MV-4-11 (cell line): ENCODE data around the gene PLVAP.

ENCODE experiments used
- DNase-seq: peaks from one replicate; lab custom pipeline; 2025; lab: John Stamatoyannopoulos, UW

The PLVAP gene

DNA sequence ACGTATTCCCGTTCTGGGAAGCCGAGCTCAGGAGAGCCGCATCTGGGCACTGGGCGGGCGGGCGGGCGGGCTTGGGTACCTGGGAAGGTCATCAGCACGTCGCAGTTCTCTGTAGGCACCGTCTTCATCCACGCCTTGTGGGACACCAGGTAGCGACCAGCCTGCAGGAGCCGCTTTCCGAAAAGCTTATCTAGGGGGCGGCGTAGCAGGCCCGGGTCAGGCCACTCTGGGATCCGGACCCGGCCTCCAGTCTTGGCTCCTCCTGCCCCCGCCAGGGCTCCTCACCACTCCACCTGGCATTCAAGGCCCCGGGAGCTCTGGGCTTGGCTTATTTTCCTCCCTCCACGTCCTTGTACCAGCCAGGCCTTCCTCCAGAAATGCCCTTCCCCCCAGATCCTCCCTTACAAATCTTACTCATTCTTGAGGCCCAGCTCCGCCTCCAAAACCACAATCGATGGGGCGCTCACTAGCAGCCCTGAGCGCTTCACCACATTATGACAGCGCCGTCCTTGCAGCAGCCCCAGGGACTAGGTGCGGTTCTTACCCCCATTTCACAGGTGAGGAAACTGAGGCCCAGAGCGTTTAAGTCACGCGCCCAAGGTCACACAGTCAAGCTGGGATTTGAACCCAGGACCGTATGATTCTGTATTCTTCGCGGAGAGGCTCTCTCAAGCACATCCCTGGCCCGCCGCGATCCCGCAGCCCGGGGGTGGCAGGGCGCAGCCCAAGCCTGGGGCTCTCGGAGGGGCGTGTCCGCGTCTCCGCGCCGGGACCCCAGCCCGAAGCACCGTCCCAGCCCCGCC lies 43.3 kb downstream of the PLVAP start:
- DNase-seq, result peak; percentile 97

DNA sequence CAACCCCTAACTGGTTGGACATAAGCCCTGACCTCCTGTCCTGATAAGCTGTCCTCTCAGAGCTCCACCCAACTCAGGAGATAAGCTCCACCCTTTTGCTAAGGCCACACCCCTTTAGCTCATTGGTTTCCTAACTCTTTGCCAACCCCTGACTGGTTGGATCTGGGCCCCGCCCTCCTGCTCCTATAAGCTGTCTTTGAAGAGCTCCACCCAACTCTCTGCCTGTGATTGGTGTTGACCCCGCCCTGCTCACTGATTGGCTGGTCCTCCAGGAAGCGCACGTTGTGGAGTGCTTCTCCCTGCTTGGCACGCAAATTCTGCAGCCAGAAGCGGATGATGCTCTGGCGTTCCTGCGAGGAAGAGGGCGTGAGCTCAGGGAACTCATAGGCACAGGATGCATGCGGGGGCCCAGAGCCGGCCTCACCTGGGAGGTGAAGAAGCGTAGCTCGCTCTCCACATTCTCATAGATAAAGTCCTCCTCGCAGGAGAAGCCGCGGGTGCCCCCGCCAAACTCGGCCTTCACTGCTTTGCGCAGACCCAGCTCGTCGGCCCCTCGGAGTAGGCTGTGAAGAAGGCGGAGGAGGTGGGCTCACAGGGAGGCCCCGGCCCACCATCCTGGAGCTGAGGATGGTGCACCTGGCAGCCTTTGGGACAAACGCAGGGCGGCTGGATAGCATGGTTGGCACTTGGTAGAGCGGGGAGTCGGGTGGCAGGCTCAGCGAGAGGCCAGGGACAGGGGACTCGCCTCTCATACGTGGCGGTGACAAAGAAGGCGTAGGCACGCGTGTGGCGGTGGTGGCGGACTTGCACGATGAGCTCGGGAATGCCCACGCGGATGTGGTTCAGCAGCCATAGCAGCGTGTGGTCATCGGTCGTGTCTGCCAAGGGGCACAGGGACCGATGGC lies 44.2 kb downstream of the PLVAP start:
- DNase-seq, result peak; percentile 80

DNA sequence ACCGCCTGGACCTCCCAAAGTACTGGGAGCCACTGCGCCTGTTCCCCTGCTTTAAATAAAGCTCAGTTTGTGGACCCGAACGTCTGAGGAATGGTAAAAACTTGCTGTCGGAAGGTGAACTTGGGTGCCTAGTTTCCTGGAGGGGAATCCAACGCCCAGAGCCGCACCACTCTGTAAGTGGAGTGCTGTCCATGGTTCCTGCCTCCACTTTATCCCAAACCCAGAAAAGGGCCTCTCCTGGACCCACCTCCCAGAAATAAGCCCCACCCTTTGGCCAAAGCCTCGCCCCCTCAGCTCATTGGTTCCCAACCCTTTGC lies 44.8 kb downstream of the PLVAP start:
- DNase-seq, result no peak

DNA sequence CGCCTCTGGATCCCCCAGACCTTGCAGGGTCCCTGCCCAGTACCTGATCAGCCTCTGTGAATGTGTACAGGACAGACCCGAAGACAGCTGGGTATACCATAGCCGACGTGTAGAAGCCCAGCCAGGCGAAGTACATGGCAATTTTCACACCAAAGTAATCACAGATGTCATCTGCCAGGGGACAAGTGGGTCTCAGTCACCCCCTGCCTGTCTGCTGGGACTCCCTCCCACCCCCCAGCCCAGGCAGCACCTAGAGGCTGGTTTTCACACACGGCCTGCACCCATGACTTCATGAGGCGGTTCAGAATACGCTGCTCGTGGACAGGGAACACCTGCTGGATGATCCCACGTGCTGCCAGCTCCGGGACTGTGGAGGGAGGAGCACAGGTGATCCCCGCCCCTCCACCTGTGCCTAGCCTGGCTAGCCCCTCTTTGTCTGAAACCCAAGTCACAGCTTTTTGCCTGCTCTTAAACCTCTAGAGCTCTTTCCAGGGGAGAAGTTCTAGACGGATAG lies 46.0 kb downstream of the PLVAP start:
- no peak for DNase-seq

DNA sequence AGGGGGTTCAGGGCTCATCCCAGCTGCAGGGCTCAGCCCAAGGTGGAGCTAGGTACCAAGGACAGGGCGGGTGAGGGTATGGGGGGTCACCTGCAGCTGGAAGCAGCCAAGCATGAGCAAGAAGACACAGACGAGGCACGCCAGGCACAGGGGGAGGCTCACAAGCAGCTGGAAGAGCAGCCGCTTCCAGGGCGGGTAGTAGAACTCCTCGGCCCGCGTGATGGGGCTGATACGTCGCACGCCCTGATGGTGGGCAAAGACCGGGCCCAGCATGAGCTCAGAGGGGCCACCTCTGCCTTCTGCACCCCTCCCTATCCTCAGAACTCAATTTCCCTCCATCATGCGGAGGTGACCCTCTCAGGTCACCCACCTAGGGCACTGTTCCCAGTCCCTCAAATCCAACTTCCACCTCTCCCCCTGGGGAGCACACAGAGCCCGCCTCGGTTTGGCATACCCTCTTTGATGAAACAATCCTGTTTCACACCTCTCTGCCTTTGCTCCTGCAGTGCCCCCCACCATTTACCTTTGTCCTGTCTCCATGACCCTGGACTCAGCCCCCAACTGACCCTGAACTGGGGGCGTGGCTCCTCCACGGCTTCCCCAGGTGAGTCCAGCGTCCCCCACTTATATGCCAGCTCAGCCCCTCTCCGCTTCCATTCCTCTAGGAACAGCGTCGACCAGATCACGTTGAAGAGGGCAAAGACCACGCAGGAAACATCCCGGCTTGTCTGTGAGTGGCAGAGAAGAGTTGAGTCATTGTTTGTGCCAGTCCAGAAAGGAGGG lies 46.7 kb downstream of the PLVAP start:
- DNase-seq, result no peak

DNA sequence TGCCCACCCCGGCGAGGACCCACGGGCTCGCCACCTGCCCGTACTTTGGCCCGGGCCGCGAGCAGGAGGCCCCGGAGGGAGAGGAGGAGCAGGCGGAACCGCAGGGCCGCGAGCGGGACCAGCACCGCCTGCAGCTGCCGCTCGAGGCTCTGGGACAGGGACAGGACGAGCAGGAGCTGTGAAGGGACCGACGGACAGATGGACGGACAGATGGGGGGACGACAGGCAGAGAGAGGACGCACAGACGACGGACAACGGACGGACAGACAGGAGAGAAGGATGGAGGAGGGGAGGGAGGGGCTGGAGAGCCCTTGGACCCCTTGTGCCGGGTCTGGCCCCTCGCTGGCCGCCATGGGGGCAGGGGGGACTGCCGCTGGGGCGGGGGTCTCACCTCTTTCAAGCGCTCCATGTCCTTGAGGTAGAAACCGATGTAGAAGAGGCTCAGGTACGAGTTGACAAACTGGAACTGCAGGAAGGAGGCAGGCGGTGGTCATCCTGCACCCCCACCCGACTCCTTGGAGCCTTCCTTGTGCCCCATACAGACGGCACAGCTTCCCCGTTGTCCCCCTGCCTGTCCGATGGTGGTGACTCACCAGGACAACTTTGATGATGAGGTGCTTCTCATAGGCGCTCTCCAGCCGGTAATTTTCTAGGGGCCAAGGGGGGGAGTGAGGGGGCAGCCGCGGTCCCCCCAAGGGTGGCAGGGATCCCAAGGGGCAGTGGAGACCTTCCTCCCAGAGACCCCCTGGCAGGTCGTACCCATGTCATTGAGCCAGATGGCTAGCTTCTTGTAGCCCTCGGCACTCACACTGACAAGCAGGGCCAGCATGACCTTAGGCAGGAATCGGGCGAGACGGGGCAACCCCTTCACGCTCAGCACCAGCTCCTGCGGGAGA lies 47.5 kb downstream of the PLVAP start:
- no peak for DNase-seq

DNA sequence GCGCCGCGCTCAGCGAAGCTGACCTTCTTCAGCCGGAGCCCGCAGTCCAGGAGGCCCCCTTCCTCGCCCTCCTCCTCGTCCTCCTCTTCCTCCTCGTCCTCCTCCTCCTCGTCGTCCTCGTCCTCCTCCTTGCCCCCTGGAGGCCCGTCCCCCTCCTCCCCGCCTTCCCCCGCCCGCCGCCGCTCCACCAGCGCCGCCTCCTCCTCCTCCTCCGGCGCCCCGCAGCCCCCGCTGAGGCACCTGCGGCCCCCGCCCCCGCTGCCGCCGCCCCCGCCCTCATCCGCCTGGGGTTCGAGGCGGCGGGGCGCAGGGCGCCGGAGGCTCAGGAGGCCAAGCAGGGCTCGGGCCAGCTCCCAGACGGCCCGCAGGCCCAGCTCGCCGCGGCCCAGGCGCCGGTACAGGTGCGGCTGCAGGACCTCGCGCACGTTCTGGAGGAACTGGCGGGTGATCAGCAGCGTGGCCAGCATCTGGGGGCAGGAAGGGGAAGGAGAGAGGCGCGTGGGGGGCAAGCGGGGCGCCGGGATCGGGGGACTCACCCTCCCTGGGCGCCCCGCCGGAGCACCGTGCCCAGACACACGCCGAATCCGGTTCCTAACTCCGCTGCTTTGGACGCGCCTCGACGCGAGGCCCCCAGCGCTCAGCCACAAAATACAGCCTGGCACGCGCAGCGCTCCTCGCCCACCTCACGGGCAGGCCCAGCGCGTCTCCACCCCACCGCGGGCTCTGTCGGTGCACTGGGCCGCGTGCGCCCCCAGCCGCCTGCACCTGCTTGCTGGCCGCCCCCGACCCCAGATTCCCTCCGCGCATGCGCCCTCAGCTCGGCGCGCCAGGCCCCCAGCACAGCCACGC lies 48.4 kb downstream of the PLVAP start:
- DNase-seq, result no peak

DNA sequence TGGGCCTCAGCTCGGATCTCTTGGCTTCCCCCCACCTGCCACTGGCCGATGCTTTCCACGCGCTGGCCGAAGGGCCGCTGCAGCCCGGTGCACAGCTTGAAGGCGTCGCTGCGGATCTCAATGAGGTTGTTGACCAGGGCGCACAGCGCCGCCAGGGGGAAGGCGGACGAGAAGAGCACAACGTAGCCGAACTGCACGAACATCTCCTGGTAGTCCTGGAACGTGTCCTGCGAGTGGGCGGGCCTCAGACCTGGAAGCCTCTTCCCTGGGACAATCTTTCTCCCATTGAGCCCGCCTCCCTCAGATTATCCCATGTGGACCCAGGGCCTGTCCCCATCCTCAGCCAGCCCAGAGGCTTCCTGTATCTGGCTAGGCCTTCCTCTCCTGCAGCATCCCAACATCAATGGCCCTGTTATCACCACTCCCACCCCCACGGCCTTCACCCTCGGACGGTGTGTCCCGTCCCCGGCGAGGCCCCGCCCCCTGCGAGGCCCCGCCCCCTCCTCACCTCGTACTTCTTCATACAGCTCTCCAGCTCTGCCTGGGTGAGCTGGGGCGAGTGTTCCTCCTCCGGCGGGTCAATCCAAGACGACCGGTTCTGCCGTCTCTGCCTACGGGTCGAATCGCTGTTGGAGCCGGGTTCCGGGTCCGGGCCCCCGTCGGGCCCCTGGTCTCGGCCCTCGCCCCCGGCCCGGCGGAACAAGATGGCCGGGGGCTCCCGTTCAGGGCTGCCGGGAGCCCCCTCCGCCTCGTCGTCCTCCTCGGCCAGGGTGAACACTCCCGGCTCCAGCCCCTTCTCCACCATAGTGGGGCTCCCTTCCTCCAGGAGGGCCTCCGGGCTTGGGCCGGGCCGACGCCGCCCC lies 49.3 kb downstream of the PLVAP start:
- DNase-seq, result no peak

DNA sequence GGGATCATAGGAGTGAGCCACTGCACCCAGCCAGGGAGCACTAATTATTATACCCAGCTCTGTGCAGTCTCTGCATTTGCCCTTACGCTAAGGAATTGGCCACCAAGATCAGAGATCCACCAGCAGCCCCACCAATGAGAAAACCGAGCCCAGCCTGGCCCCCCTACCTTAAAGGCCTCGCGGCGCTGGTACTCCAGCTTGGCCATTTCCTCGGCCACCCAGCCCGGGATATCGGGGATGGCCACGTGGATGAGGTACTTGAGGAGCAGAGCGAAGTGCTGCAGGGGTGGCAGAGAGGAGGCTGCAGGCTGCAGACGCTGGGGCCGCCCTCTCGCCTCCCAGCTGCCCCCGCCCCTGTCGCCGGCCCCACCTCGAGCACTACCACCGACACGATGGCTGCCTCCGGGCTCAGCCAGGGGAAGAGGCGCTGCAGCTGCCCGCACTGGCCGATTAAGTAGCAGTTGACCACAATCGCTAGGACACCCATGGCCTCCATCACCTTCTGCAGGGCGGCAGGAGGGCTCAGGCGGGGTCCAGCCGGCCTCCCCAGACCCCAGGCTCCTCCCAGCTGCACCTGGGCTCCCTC lies 50.0 kb downstream of the PLVAP start:
- no peak for DNase-seq

DNA sequence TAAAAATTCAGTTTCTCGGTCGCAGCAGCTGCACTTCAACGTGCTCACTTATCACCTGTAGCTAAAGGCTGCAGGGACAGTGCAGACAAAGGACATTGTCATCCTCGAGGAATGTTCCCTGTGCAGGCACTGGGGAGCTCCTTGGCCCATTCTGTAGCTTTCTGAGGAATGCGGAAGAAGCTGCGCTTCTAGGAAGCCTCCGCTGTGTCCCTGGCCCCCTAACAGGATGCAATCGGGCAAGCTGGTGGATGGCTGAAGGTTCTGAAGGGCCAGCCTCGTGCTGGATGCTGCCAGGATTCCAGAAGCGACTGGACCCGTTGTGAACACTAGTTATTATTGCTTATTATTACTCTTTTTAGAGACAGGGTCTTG lies 50.6 kb downstream of the PLVAP start:
- DNase-seq, result no peak

DNA sequence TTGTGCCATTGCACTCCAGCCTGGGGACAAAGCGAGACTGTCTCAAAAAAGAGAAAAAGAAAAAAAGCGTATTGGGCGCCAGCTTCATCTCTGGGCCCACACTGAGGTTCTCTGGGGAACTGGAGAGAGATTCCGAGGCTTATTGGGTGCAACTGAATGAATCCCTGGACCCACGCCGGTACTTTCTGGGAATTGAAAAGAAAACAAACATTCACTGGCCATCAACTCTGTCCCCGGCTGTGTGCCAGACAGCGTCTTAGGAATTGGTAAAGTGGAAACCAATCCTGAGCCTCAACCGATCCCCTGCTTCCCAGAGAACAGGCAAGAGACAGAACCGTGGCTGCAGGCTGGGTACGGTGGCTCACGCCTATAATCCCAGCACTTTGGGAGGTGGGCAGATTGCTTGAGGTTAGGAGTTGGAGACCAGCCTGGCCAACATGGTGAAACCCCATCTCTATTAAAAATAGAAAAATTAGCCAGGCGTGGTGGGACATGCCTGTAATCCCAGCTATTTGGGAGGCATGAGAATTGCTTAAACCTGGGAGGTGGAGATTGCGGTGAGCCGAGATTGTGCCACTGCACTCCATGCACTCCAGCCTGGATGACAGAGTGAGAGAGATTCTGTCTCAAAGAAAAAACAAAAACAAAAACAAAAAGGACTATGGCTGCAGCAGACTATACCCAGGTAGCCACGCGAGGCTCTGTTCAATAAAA lies 51.1 kb downstream of the PLVAP start:
- DNase-seq, result no peak

DNA sequence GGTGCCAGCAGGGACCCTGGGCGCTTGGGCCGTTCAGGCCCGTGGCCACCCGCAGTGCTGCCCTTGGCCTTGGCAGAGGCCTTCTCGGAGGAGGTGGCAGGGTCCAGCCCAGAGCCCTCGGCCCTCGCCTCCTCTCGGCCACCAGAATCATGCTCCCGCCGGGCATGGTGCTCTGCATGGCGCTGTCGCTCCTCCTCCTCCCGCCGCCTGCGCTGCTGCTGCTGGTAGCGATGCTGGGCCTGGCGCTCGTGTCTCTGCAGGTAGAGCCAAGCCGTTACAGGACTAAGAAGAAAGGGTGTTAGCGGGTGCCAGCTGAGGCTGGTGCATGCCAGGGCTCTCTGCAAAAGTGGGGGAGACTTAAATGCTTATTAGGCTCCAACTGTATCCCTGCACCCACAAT lies 52.0 kb downstream of the PLVAP start:
- DNase-seq, result no peak

DNA sequence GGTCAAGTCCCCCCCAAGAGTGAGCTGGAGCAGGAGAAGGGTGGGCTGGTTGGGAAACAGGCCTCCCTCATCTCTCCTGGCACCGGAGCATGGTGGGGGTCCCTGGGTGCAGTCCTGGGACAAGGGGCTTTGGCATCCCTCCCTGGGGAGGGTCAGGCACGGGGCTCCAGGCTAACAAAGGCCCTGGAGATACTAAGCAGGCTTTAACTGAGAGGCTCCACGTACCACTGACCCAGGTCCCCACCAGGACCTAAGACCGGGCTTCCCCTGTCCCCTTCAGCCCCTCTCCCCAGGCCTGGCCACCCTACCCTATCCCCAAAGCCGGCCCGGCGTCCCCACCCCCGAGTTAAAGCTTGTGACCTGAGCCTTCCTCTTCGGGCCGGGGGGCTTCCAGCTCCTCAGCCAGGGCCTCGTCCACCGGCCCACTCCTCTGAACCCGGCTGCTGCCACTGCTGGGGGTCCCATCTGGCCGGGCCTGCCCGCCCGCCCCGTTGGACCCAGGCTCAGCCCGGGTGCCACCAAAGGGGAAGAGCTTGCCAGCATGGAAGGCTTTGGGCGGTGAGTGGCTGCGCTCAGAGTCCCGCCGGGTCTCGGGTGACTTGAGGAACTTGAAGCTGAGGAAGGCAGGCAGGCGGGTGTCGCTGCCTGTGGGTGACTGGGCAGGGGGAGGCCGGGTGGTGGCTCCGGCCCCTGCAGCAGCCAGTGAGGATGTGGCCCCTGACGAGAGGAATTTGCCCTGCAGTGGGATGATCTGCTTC lies 52.6 kb downstream of the PLVAP start:
- DNase-seq, result no peak

DNA sequence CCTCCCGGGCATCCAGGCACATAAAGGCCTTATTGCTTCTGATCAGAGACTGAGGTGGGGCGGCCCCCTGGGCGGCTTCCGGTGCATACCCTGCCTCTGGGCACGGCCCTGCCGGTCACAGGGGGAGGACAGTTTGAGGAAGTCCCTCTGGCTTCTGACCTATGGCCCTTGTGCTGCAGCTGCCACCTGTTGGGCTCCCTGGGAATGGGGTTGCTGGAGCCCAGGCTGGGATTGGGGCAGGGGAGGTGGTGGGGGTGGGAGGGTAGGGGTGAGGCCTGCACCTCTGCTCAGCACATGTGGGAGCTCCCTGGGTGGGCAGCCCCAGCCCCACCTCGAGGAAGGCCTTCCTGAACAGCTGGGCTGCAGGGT lies 53.2 kb downstream of the PLVAP start:
- no peak for DNase-seq

DNA sequence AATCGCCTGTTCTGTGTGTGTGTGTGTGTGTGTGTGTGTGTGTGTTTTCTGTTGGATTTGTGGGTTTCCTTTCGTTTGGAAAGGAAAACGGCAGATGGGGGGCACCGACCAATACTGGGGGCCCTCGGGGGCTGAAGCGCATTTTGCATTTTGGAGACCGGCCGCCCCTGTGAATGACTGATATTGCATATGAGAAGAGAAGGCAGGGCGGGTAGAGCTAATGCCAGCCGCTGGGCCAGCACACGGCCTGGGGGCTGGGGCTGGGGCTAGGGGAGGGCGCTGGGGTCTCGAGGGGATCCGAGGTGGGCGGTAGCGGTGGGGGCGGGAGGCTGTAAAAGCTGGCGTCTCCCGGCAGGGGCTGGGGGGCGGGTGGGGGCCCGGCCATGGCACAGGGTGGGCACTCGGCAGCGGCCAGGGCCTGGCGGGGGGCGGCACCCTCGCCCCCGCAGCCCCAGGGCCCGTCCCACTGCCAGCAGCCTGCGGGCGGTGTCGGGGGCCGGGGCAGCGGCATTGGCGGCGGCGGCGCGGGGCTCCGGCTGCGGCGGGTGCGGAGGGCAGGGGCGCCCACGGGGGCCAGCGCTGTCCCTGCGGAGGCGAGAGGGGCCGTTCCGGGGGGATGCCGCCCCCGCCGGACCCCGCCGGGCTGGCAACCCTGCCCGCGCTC lies 53.7 kb downstream of the PLVAP start:
- DNase-seq, result no peak

DNA sequence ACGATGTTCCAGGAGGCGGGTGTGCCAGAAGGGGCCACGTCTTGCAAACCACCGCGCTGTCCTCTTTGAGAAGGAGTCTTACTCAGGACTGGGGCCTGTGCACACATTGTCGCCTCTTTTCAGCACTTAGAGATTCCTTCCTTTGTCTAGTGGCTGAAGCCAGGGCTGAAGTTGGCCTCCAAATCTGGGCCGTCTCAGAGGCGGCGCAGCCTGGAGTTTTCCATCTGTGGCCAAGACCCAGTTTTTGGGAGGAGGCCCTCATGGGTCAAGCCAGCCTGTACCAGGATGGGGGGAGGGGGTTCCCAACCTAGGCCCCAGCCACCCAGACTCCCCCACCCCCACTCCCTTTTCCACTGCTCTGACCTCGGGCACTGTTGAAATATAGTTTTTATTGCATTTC lies 54.3 kb downstream of the PLVAP start:
- no peak for DNase-seq
